SU-DHL-6 (cell line): ENCODE results near the gene TBC1D5.
"Not testable (repeated sequence)": the region's sequence is repeated elsewhere in the genome, so short reads cannot be mapped to it uniquely, and the experiment has no call there.

Source experiments
- H2AFZ ChIP-seq: fragments of 200-600 bp; sonication (generic); 2 replicates; pipeline ENCODE4 v1.6.1; 2014; ENCODE audit warnings: low read depth, mild to moderate bottlenecking, moderate library complexity, mixed read lengths, antibody characterized with exemption, low read length; ENCODE audit not compliant: severe bottlenecking
- H3F3A ChIP-seq: fragments of 200-600 bp; shearing (Covaris generic); 2 replicates; pipeline ENCODE4 v1.6.0; 2016; ENCODE audit warnings: antibody characterized with exemption, mild to moderate bottlenecking; ENCODE audit not compliant: insufficient read depth
- H3K27ac ChIP-seq: fragments of 200-600 bp; sonication (generic); 2 replicates; pipeline ENCODE4 v1.5.1; 2016; ENCODE audit warnings: low read depth, mild to moderate bottlenecking, low read length, moderate library complexity, mixed read lengths
- H3K27me3 ChIP-seq: fragments of 200-600 bp; sonication (generic), shearing (Covaris generic); 2 replicates; pipeline ENCODE4 v1.6.0; 2014; ENCODE audit warnings: mild to moderate bottlenecking, low read length
- H3K36me3 ChIP-seq: fragments of 200-600 bp; sonication (generic); 2 replicates; pipeline ENCODE4 v1.6.1; 2014; ENCODE audit warnings: mild to moderate bottlenecking, low read length, mixed read lengths
- H3K4me2 ChIP-seq: fragments of 300-600, 200-600 bp; shearing (Covaris generic), sonication (generic); 2 replicates; pipeline ENCODE4 v1.6.0; 2014; ENCODE audit warnings: low read length, low read depth, mild to moderate bottlenecking; ENCODE audit not compliant: poor library complexity, severe bottlenecking
- H3K4me3 ChIP-seq: fragments of 200-600 bp; sonication (generic); 2 replicates; pipeline ENCODE4 v1.5.1; 2014; ENCODE audit warnings: antibody characterized with exemption, low read length, mild to moderate bottlenecking, mixed read lengths; ENCODE audit not compliant: insufficient read depth, poor library complexity, severe bottlenecking
- H3K79me2 ChIP-seq: fragments of 200-600 bp; sonication (generic); 2 replicates; pipeline ENCODE4 v1.6.1; 2014; ENCODE audit warnings: mild to moderate bottlenecking, low read length, moderate library complexity; ENCODE audit not compliant: insufficient read depth
- H3K9ac ChIP-seq: fragments of 200-600 bp; sonication (generic); 2 replicates; pipeline ENCODE4 v1.7.0; 2014; ENCODE audit warnings: mild to moderate bottlenecking, low read length
- H3K9me2 ChIP-seq: fragments of 200-600 bp; sonication (generic); replicated peaks from 2 replicates; pipeline ENCODE4 v1.6.1; 2014; ENCODE audit warnings: low read length; ENCODE audit not compliant: insufficient read depth
- H3K9me3 ChIP-seq: fragments of 200-600 bp; sonication (generic); 2 replicates; pipeline ENCODE4 v1.6.1; 2014; ENCODE audit warnings: low read length, mixed read lengths; ENCODE audit not compliant: insufficient read depth
- H4K20me1 ChIP-seq: fragments of 200-600 bp; sonication (generic); 2 replicates; pipeline ENCODE4 v1.6.1; 2014; ENCODE audit warnings: low read depth, mild to moderate bottlenecking, antibody characterized with exemption, low read length, moderate library complexity, mixed read lengths
- CTCF ChIP-seq: fragments of 200-600 bp; sonication (generic); IDR thresholded peaks from one replicate; pipeline ENCODE4 v1.5.1; 2017; ENCODE audit warnings: antibody characterized with exemption, mild to moderate bottlenecking, low read length, moderate library complexity; ENCODE audit not compliant: insufficient read depth, poor library complexity, severe bottlenecking
- EZH2phosphoT487 ChIP-seq: fragments of 200-600 bp; sonication (generic), shearing (Covaris generic); conservative IDR thresholded peaks from 2 replicates; pipeline ENCODE4 v1.6.1; 2018; ENCODE audit warnings: mild to moderate bottlenecking, antibody characterized with exemption, low read length, moderate library complexity, mixed read lengths

TBC1D5 gene

GRCh38 chr3:17494117-17494809 is 248.2 kb downstream of the TBC1D5 start:
- no peak overlapping the region for H3K9ac ChIP-seq
- H3K27me3 ChIP-seq, result no peaks in the 10 kb centered on the region
- H2AFZ ChIP-seq, result no peak overlapping the region
- no peaks in the 10 kb centered on the region for H3K36me3 ChIP-seq
- H3K9me2 ChIP-seq, result no peaks in the 10 kb centered on the region
- no peaks in the 10 kb centered on the region for H3K9me3 ChIP-seq
- no peaks in the 10 kb centered on the region for H3F3A ChIP-seq
- no peak overlapping the region for H3K27ac ChIP-seq
- H3K4me3 ChIP-seq, result no peak overlapping the region
- no peaks in the 10 kb centered on the region for H3K79me2 ChIP-seq
- no peaks in the 10 kb centered on the region for H4K20me1 ChIP-seq
- no peak overlapping the region for H3K4me2 ChIP-seq
- TF ChIP-seq EZH2phosphoT487 (no peak), CTCF (no peak)

GRCh38 chr3:17491601-17492000 is 250.8 kb downstream of the TBC1D5 start:
- no peaks in the 10 kb centered on the region for H3K27me3 ChIP-seq
- no peaks in the 10 kb centered on the region for H3K9me2 ChIP-seq
- no peaks in the 10 kb centered on the region for H4K20me1 ChIP-seq
- no peaks in the 10 kb centered on the region for H3F3A ChIP-seq
- H2AFZ ChIP-seq, result no peak overlapping the region
- H3K27ac ChIP-seq, result no peak overlapping the region
- H3K79me2 ChIP-seq, result no peaks in the 10 kb centered on the region
- TF ChIP-seq EZH2phosphoT487 (no peak), CTCF (no peak)
- no peak overlapping the region for H3K4me3 ChIP-seq
- H3K4me2 ChIP-seq, result no peak overlapping the region
- no peak overlapping the region for H3K9ac ChIP-seq
- no peaks in the 10 kb centered on the region for H3K36me3 ChIP-seq
- H3K9me3 ChIP-seq, result no peaks in the 10 kb centered on the region

- H3K9me2 ChIP-seq, H3K4me3 ChIP-seq, H3K4me2 ChIP-seq, H3K36me3 ChIP-seq, H3K27me3 ChIP-seq, H3K9ac ChIP-seq, H3K27ac ChIP-seq, H3K9me3 ChIP-seq, H3K79me2 ChIP-seq, H4K20me1 ChIP-seq, H3F3A ChIP-seq, H2AFZ ChIP-seq: not testable (repeated sequence)
Observed at GRCh38 chr3:17491190-17491589, 251.2 kb downstream of the TBC1D5 start.

- no peaks in the 10 kb centered on the region for H3K9me3 ChIP-seq
- no peaks in the 10 kb centered on the region for H3F3A ChIP-seq
- no peak for TF ChIP-seq CTCF
- no peak for TF ChIP-seq EZH2phosphoT487
Observed at GRCh38 chr3:17489139-17489538, 253.3 kb downstream of the TBC1D5 start.

More at GRCh38 chr3:17489139-17489538, 253.3 kb downstream of the TBC1D5 start:
- no peak overlapping the region for H3K9ac ChIP-seq
- H3K9me2 ChIP-seq, result no peaks in the 10 kb centered on the region
- no peaks in the 10 kb centered on the region for H3K27me3 ChIP-seq
- H2AFZ ChIP-seq, result no peak overlapping the region
- H3K4me2 ChIP-seq, result no peak overlapping the region
- no peak overlapping the region for H3K4me3 ChIP-seq
- H3K79me2 ChIP-seq, result no peaks in the 10 kb centered on the region
- H4K20me1 ChIP-seq, result no peaks in the 10 kb centered on the region
- no peak overlapping the region for H3K27ac ChIP-seq
- no peaks in the 10 kb centered on the region for H3K36me3 ChIP-seq
